GM12872 (cell line): ENCODE data around the gene IFI30.

ENCODE experiments used
- TF ChIP-seq, protein P1 (sequence below): IDR thresholded peaks from 3 replicates; pipeline ENCODE4 v1.5.1; 2011; ENCODE audit warnings: low read depth, mild to moderate bottlenecking, low read length, moderate library complexity; ENCODE audit not compliant: insufficient read depth

IFI30 gene

GRCh38 chr19:18135712-18136584 is 37.7 kb upstream of the IFI30 start:
- TF ChIP-seq, protein P1, sequence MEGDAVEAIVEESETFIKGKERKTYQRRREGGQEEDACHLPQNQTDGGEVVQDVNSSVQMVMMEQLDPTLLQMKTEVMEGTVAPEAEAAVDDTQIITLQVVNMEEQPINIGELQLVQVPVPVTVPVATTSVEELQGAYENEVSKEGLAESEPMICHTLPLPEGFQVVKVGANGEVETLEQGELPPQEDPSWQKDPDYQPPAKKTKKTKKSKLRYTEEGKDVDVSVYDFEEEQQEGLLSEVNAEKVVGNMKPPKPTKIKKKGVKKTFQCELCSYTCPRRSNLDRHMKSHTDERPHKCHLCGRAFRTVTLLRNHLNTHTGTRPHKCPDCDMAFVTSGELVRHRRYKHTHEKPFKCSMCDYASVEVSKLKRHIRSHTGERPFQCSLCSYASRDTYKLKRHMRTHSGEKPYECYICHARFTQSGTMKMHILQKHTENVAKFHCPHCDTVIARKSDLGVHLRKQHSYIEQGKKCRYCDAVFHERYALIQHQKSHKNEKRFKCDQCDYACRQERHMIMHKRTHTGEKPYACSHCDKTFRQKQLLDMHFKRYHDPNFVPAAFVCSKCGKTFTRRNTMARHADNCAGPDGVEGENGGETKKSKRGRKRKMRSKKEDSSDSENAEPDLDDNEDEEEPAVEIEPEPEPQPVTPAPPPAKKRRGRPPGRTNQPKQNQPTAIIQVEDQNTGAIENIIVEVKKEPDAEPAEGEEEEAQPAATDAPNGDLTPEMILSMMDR = no peak

- TF ChIP-seq, protein P1 = no peak
These were observed 36.4 kb upstream of the IFI30 start for GRCh38 chr19:18137242-18137641.

- TF ChIP-seq, protein P1 = no peak
These were observed 35.8 kb upstream of the IFI30 start for GRCh38 chr19:18137657-18138339.

GRCh38 chr19:18140473-18140872 is 33.1 kb upstream of the IFI30 start:
- TF ChIP-seq, protein P1 = no peak

- TF ChIP-seq, protein P1 = no peak
These were observed 32.6 kb upstream of the IFI30 start for GRCh38 chr19:18141031-18141430.

DNA sequence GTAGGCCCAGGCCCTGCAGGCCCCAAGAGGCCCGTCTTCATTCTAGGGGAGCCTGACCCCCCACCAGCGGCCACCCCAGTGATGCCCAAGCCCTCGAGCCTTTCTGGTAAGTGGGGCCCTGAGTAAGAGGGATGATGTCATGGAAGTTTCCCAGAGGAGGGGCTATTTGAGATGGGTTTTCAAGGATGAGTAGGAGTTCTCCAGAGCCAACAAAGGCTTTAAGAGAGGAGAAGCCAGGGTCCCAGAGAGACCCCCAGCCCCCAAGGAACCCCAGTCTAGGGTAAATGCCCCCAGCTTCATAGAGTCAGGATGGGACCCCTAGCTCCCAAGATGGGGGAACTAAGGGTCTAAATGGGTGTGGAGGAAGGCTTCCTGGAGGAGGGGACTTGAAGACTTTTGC is 29.7 kb upstream of the IFI30 start:
- TF ChIP-seq, protein P1 = no peak

DNA sequence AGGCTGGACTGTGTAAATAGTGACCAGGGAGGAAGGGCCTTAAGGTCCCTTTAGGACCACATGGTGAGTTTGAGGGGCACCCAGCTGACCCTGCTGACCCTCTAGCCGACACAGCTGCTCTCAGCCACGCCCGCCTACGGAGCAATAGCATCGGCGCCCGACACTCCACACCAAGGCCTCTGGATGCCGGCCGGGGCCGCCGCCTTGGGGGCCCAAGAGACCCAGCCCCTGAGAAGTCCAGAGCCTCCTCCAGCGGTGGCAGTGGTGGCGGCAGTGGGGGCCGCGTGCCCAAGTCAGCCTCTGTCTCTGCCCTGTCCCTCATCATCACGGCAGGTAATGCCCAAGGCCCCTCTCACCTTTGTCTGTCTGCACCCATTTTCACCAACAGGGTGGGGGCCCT is 29.3 kb upstream of the IFI30 start:
- TF ChIP-seq, protein P1 = no peak
